ENCODE data around the gene ST7.

- TF ChIP-seq CTCF (conservative IDR thresholded peaks at IDR 0.05; ENCODE audit: low read length) (no peak), EZH2phosphoT487 (IDR thresholded peaks at IDR 0.05; ENCODE audit: borderline replicate concordance, low read depth, low read length) (no peak)
Observed at GRCh38 chr7:116933465-116933864, 19.8 kb upstream of the ST7 start.

All from OCI-LY7 (cell line).